Breast epithelium (tissue), 3 donors: ENCODE results near the gene ARHGEF1.

ENCODE experiments used
- POLR2A ChIP-seq: fragments of 450-650 bp; IDR thresholded peaks from one replicate; pipeline ENCODE4 v1.6.1; 2016; ENCODE audit warnings: antibody characterized with exemption, mild to moderate bottlenecking, moderate library complexity
- POLR2AphosphoS5 ChIP-seq, 3 donors: sonication (generic); formaldehyde crosslinking; IDR thresholded peaks; one replicate each; pipeline ENCODE4 v1.6.1; 2017; ENCODE audit warnings: antibody characterized with exemption in 3 of 3
- TF ChIP-seq, protein P1 (sequence below), 3 donors: fragments of 450-650 bp; IDR thresholded peaks; one replicate each; pipeline ENCODE4 v1.5.1; 2016 to 2017; ENCODE audit warnings: antibody characterized with exemption in 3 of 3, mild to moderate bottlenecking in 3 of 3, moderate library complexity in 3 of 3

DNA sequence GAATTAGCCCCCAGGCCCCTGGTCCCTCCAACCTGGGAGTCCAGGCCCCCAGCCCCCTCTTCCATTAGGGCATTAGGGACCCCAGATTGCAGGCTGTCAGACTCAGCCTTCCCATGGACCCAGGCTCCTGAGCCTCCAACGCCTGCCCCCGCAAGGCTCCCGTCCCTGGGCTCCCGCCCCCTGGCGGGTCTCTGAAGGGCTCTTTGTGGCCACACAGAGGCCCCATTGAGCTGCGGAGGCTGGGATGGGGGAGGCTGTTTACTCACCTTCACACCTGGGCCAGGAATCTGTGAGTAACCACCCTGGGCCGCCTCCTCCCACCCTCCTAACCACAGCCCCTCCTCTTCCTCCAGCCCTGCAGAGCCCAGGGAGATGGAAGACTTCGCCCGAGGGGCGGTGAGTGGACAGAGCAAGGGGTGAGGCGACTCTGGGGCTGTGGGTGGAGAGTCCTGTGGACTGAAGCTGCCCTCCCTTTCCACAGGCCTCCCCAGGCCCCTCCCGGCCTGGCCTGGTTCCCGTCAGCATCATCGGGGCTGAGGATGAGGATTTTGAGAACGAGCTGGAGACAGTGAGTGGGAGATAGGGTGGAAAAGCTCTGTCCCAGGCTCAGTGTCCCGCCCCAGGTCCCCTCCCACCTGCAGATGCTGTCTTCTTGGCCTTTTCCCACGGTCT, 4.9 kb downstream of the ARHGEF1 start:
- TF ChIP-seq, protein P1, sequence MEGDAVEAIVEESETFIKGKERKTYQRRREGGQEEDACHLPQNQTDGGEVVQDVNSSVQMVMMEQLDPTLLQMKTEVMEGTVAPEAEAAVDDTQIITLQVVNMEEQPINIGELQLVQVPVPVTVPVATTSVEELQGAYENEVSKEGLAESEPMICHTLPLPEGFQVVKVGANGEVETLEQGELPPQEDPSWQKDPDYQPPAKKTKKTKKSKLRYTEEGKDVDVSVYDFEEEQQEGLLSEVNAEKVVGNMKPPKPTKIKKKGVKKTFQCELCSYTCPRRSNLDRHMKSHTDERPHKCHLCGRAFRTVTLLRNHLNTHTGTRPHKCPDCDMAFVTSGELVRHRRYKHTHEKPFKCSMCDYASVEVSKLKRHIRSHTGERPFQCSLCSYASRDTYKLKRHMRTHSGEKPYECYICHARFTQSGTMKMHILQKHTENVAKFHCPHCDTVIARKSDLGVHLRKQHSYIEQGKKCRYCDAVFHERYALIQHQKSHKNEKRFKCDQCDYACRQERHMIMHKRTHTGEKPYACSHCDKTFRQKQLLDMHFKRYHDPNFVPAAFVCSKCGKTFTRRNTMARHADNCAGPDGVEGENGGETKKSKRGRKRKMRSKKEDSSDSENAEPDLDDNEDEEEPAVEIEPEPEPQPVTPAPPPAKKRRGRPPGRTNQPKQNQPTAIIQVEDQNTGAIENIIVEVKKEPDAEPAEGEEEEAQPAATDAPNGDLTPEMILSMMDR (IDR thresholded peaks at IDR 0.05), result peak in 1 of 3 donors; percentile 21
- TF ChIP-seq POLR2A (no peak), POLR2AphosphoS5 (IDR thresholded peaks at IDR 0.05) (no peak)
